Medulla oblongata (tissue), 1 donor: Measurements from ENCODE around the gene ZNF100.
A peak's percentile ranks its signal among the peaks of the same experiment; 100 is the strongest.

Experiments used
- DNase-seq: peaks from one replicate; pipeline ENCODE4 v3.0.0-alpha.2; 2015; ENCODE audit errors: extremely low spot score

ZNF100 gene

GRCh38 chr19:21704320-21704719 is 63.1 kb downstream of the ZNF100 start:
- DNase-seq, result no peak

- no peak for DNase-seq
These were observed 68.2 kb downstream of the ZNF100 start for GRCh38 chr19:21699197-21699596.

- peak; percentile 23 for DNase-seq
These were observed 69.2 kb downstream of the ZNF100 start for GRCh38 chr19:21698215-21698614.

GRCh38 chr19:21697698-21698097 is 69.7 kb downstream of the ZNF100 start:
- DNase-seq, result no peak

GRCh38 chr19:21694171-21694906 is 73.0 kb downstream of the ZNF100 start:
- DNase-seq, result peak; percentile 7

- no peak for DNase-seq
These were observed 74.0 kb downstream of the ZNF100 start for GRCh38 chr19:21693399-21693798.

- DNase-seq, result peak; percentile 14
These were observed 75.7 kb downstream of the ZNF100 start for GRCh38 chr19:21691661-21692060.

- DNase-seq, result no peak
These were observed 78.9 kb downstream of the ZNF100 start for GRCh38 chr19:21688464-21688863.

GRCh38 chr19:21680671-21681070 is 86.7 kb downstream of the ZNF100 start:
- DNase-seq, result no peak

GRCh38 chr19:21680026-21680425 is 87.4 kb downstream of the ZNF100 start:
- no peak for DNase-seq

GRCh38 chr19:21677696-21678418 is 89.5 kb downstream of the ZNF100 start:
- no peak for DNase-seq

GRCh38 chr19:21674454-21674853 is 92.9 kb downstream of the ZNF100 start:
- DNase-seq, result no peak

- DNase-seq, result peak; percentile 22
These were observed 93.9 kb downstream of the ZNF100 start for GRCh38 chr19:21673479-21673878.
